K562 (cell line): ENCODE measurements around the gene GMEB2. TPM values are rescaled to one million over a fixed set of nuclear protein-coding genes. Genes with fewer than 3 reads are reported as not detected.

ENCODE experiments used
- ARHGAP35 ChIP-seq: fragments of 450-650 bp; IDR thresholded peaks from 2 replicates; pipeline ENCODE4 v1.6.1; 2018; ENCODE audit not compliant: partially characterized antibody
- FOSL1 ChIP-seq: fragments of 200-800 bp; sonication (Bioruptor generic); conservative IDR thresholded peaks from 2 replicates; pipeline ENCODE4 v1.6.1; 2016; ENCODE audit warnings: missing genetic modification characterization, missing compliant biosample characterization
- MTA1 ChIP-seq: fragments of 450-650 bp; IDR thresholded peaks from 2 replicates; pipeline ENCODE4 v1.6.1; 2017; ENCODE audit warnings: borderline replicate concordance
- NR2F6 ChIP-seq: fragments of 450-650 bp; formaldehyde crosslinking; IDR thresholded peaks from 2 replicates; pipeline ENCODE4 v1.4.0; 2020; ENCODE audit warnings: mild to moderate bottlenecking
- NR3C1 ChIP-seq: sonication (generic); formaldehyde crosslinking; IDR thresholded peaks from 2 replicates; pipeline ENCODE4 v1.8.1; 2022; ENCODE audit warnings: missing genetic modification reagents
- NUFIP1 ChIP-seq: fragments of 450-650 bp; IDR thresholded peaks from 2 replicates; pipeline ENCODE4 v1.6.1; 2018; ENCODE audit not compliant: partially characterized antibody
- POLR2AphosphoS2 ChIP-seq: IDR thresholded peaks from 2 replicates; pipeline ENCODE4 v1.6.1; 2012; ENCODE audit warnings: low read length, improper control_type of control experiment
- SMAD3 ChIP-seq: fragments of 450-650 bp; formaldehyde crosslinking; conservative IDR thresholded peaks from 2 replicates; pipeline ENCODE4 v1.4.0; 2020; ENCODE audit warnings: mild to moderate bottlenecking
- SMARCC2 ChIP-seq: fragments of 450-650 bp; IDR thresholded peaks from 2 replicates; pipeline ENCODE4 v1.6.1; 2017; ENCODE audit warnings: antibody characterized with exemption, moderate library complexity, mild to moderate bottlenecking, low read depth
- TAF15 ChIP-seq: fragments of 200-400 bp; formaldehyde crosslinking; IDR thresholded peaks from 2 replicates; pipeline ENCODE4 v1.6.1; 2017; ENCODE audit warnings: mild to moderate bottlenecking, low read depth, low read length, moderate library complexity
- TRIM25 ChIP-seq: fragments of 450-650 bp; IDR thresholded peaks from 2 replicates; pipeline ENCODE4 v1.7.0; 2016; ENCODE audit warnings: borderline replicate concordance
- ZBTB1 ChIP-seq: sonication (generic); formaldehyde crosslinking; IDR thresholded peaks from 2 replicates; pipeline ENCODE4 v1.8.1; 2023; ENCODE audit warnings: missing genetic modification reagents, low read depth, mild to moderate bottlenecking, borderline replicate concordance
- ZBTB49 ChIP-seq: sonication (generic); formaldehyde crosslinking; IDR thresholded peaks from 2 replicates; pipeline ENCODE4 v1.8.0; 2022; ENCODE audit warnings: missing genetic modification reagents, mild to moderate bottlenecking, borderline replicate concordance
- ZFP36 ChIP-seq: fragments of 150-350 bp; IDR thresholded peaks from 2 replicates; pipeline ENCODE4 v1.6.1; 2018; ENCODE audit warnings: low read length, low read depth; ENCODE audit not compliant: partially characterized antibody
- ZNF24 ChIP-seq: fragments of 450-650 bp; IDR thresholded peaks from 2 replicates; pipeline ENCODE4 v1.6.1; 2016
- ZNF277 ChIP-seq: fragments of 250-450 bp; sonication (Bioruptor Pico); IDR thresholded peaks from 2 replicates; pipeline ENCODE4 v1.8.0; 2022; ENCODE audit warnings: inconsistent platforms, mild to moderate bottlenecking, moderate library complexity, borderline replicate concordance
- ZNF436 ChIP-seq: fragments of 250-450, 450-650 bp; sonication (Bioruptor Pico); formaldehyde crosslinking; IDR thresholded peaks from 2 replicates; pipeline ENCODE4 v1.7.0; 2020; ENCODE audit warnings: mild to moderate bottlenecking
- ZNF644 ChIP-seq: fragments of 200-800 bp; sonication (Bioruptor generic); IDR thresholded peaks from 2 replicates; pipeline ENCODE4 v1.6.1; 2016; ENCODE audit warnings: low read depth, missing genetic modification characterization, missing compliant biosample characterization
- ZNF655 ChIP-seq: fragments of 250-450 bp; sonication (Bioruptor Pico); IDR thresholded peaks from 2 replicates; pipeline ENCODE4 v1.5.0; 2021
- polyA plus RNA-seq, 8 experiments: library from polyadenylated mRNA; depleted of rRNA in 4 of 8; stranded (reverse) in 5 of 8; unstranded in 3 of 8; fragments of >200 nt; fragmentation: Nextera tagmentation in 2 of 8; fragmentation: Illumina TruSeq in 1 of 8; extraction: Ambion mirVana in 2 of 8; extraction: Trizol in 1 of 8; gene quantifications; 2 replicates each; pipeline versions ENCODE4 v1.2.1 to v1.2.3, GENCODE V29; 2011 to 2014; ENCODE audit warnings: inconsistent platforms in 1 of 8, missing spikeins in 1 of 8
- total RNA-seq, 7 experiments: library from RNA; depleted of rRNA in 6 of 7; stranded (reverse); fragments of >200 nt in 6 of 7; fragmentation: Illumina TruSeq in 2 of 7; extraction: Trizol in 2 of 7; gene quantifications; 2 replicates each; pipeline versions ENCODE4 v1.2.1 to v1.2.3, GENCODE V29; 2011 to 2021; ENCODE audit warnings: low replicate concordance in 1 of 7

Gene GMEB2
- total and polyA plus RNA-seq, 9 of the 15 experiments (the other 6 are each of a cell fraction or from before 2014, with no cell fraction given), result 0.03 to 13.9 (median 6.3) TPM

GRCh38 chr20:63653041-63653973 lies 26.4 kb upstream of the GMEB2 start, which contains the start of gene STMN3 (continued):
- TF ChIP-seq ZBTB49 (CRISPR knock-in tag) (0 out of 2 replicates have a peak, but pooled peaks have one; percentile 64), ZNF24 (peak; percentile 39; the same call in 1 of the 2 replicates), MTA1 (no peak), ZNF277 (CRISPR knock-in tag) (no peak), POLR2AphosphoS2 (no peak), ZFP36 (no peak), ZNF644 (tag) (0 out of 2 replicates have a peak, but pooled peaks have one; percentile 22), NUFIP1 (no peak), TRIM25 (no peak), NR2F6 (CRISPR knock-in tag) (no peak), ZNF436 (CRISPR knock-in tag) (no peak), ZNF655 (CRISPR knock-in tag) (no peak), ZBTB1 (CRISPR knock-in tag) (peak; percentile 90; the same call in 1 of the 2 replicates), NR3C1 (CRISPR knock-in tag) (peak; percentile 92; the same call in 1 of the 2 replicates), SMARCC2 (no peak; the same call in 1 of the 2 replicates), TAF15 (no peak), ARHGAP35 (no peak), FOSL1 (tag) (no peak), SMAD3 (CRISPR knock-in tag) (0 out of 2 replicates have a peak, but pooled peaks have one; percentile 21)
